ENCODE results near the gene KCNIP2.

Gene KCNIP2

DNA sequence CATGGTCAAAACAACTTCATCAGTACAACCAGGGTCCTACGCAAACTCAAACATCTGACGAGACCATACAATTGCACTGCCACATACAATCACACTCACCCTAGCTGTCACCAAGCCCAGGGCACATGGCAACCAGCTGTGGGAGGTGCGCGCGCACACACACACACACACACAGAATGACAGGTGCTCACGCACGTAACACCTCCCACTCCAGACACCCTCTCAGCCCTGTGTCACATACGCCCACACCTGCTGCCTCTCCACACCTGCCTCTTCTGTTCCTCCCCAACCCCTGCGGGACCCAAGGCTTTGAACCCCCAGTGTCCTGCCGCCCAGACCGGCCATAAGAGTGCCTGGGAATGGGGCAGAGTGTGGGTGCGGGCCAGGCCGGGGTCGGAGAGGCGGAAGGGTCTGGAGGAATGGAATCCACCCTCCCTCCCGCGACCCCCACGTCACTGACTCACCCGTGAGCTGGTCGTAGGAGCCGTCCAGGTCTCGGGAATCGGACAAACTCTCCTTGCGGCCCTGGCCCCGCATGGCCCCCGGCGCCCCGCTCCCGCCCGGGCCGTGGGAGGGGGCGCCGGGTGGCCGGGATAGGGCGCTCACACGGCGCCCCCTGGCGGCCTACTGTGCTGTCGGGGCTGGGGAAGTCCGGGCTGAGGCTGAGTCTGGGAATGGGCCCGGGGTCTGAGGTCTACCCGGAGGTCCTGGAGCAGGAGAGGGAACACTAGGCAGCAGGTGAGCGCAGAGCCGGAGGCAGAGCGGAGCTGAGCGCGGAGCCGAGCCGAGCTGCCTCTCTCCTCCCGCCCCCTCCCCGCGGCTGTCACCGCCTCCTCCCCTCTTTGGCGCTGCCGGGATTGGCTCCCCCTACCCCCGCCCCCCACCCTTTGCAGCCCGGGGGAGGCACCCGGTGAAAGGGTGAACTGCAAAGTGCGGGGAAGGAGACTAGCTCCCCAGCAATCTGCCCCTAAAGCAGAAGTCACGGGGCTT lies at the start of gene KCNIP2:
Gene KCNIP2 (minus strand): TSS at position 769 of the 990 bp plus-strand sequence. CDS start 232 bp downstream, at position 537.
- DNase-seq (ENCODE audit: low spot score) = no peak

DNA sequence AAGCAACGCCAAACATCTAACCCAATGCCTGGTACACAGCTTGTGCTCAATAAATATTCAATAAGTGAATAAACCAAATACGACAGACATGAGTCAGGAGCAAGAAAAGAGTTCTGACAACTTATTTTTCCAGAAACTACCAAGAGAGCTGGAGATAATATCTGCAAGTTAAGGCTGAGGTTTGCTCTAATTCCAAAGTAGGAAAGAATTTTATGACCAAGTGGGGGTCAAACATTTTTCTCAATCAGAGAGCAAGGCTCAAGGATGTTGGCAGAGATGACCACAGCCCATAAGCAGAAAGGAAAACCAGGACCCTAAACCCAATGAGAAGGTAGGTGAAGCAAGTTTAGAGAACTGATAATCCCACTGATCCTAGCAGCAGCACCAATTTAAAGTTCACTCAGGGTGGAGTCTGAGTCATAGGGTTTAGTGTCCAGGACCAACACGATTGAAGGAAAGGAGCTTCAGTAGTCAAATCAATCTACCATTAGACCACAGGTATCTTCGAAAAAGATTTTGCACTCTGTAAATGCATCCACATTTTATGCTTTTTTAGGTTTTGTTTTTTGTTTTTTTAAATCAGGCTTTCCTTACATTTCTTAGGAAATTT lies 49.3 kb upstream of the KCNIP2 start:
- no peak for DNase-seq (ENCODE audit: low spot score)

DNA sequence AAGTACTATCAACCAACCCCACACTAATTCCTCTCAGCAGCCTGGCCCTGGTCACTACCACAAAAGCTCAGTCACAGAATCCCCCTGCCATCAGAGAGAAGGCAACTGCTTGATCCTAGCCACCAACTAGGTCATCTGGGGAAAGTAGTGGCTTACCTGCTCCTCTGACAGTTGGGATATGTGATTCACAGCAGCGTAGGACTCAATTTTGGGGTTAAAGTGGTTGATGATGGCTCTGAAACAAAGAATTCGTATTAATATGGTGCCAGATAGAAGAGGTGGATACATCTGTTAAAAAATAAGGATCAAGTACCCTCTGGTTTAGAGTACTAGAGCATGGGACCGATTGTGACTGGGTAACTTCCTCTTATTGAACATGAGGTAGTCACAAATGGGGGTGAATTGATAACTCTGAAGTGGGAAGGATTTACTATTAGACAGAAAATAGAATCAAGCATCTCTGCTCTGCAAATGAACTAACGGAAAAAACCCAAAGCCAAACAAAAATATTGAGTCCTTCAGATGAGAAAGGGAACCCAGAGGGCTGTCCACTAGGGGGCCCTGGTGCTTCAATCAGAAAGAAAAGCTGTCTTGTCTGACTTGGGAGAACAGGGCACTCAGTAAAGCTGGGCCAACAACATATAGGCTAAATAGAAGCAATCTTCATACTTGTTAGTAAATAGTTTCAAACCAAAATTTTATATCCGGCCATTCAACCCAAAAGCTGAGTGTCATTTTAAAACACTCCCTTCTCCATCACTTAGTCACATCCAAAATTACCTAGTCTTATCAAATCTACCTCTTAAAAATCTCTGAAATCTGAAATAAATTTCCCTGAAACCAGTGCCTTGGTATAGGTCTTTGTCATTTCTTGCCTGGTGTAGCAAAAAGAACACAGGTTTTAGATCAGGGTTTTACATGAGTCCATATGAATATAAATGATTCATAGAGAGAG lies 45.9 kb upstream of the KCNIP2 start:
- peak; percentile 68 for DNase-seq (ENCODE audit: low spot score)

DNA sequence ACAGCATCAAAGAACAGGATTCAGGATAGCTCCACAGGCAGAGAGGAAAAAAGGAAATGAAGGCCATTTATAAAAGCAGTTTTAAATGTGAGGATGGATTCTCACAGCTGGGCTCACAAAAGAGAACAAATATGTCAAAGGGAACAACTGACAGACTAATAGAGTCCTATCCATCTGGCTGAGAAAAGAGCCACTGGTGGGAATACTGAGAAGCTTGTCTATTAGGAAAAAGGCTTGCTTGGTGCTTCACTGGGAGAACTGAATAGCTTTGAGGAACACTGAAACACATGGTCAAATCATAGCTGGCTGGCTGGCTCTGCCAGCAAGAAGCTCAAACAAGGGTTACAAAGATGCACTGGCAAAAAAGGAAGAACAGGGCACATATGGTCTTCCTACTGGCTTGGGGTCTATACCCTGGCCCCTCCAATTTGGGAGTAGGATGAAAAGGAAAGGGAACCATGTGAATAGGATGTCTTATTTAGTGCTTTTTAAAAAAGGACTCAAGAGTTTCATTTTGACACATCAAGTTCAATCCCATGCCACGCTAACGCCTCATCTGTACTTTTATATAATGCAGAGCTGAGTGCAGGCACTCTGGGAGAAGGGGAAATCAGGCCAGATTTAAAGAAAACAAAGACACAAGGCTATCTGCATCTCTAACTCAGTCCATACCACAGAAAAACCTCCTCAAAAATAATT lies 44.8 kb upstream of the KCNIP2 start:
- no peak for DNase-seq (ENCODE audit: low spot score)

DNA sequence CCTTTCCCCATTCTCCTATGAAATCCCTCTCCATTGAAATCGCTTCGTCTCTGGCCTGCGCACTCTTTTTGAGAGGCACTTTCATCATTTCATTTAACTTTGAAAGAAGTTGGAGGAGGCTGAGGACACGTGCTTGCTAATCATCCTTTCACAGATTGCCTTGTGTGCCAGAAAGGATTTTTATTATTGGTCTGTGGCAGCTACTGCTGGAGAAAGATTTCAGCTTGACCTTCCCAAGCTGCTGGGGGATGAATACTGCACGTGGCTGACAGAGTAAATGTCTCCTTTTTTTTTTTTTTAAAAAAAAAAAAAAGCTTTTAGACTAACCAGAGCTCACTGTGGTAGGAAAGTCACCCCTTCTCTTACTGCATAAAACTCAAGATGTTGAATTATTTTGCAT lies 44.2 kb upstream of the KCNIP2 start:
- DNase-seq (ENCODE audit: low spot score) = no peak

DNA sequence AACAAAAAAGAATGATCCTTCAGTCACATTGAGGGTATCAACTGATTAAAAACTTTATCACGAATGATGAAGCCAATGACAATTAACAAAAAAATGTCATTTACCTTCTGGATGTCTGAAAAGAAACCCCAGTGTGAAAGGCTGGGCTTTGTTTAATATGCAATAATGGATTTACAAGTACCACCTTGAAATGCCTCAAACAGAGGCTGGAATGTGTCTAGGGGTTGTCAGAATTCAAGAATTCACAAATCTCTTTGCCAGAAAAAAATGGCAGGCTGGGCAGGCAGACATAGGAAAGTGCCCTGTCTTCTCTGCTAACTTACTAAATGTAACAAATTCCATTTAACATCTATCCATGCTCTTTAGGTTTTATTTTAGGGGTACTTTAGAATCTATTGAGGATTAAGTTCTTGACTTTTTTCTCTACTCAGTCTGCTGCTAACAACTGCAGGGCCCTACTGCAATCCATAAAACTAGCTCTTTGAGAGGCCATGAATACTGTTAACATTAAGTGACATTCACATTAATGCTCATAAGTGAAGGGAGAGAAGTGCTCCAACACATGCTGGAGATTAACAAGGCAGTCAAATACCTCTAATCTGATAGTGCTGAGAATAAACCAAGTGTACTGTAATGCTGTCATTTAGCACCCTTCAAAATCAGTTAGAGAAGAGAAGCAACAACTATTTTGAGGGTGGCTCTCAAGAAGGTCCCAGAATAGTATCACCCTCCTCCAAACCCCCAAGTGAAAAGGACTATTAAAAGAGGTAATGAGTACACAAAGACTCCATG lies 43.1 kb upstream of the KCNIP2 start:
- no peak for DNase-seq (ENCODE audit: low spot score)

DNA sequence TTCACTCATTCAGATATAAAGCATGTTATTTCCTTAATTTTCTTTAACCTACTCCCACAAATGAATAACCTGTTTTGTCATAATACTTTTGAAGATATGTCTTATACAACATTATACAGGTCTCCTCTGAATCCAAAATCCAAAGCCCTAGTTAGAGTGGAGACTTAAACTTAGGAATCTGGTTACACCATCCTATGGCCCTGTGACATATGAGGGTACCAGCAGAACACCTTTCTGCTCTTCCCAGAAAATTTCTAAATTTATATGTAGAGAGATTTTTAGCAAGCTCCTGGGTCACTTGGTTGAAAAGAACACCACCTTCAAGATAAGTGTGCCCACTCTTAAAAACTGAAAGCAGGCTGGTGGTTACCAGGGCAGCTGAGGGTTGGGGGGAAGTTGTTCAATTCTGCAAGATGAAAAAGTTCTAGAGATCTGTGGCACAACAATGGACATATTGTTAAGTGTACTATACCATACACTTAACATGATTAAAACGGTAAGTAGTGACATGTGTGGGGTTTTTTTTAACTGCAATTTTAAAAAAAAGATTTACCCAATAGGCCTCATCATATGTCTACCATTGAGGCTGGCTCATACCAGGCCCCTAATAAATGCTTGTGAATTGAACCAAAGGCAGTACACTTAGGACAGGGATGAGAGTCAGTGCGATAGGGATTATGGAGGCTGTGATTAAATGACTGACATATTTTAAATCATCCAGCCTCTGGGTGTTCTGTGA lies 37.6 kb upstream of the KCNIP2 start:
- DNase-seq (ENCODE audit: low spot score) = no peak

DNA sequence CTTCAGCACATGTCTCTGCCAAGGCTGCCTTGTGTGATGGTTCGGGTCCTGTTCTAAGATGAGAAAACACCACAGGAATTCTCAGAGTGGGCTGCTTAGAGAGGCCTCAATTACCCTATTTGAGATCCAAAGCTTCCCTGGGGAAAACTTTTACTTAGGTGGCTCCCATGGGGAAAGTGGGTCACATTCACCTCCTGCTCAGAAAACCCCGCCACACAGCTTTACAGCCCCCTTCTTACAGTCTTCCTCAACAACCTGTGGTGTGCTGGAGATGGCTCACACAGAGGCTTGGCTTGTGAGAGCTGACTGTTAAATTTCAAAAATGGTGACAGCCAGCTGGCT lies 36.6 kb upstream of the KCNIP2 start:
- no peak for DNase-seq (ENCODE audit: low spot score)

DNA sequence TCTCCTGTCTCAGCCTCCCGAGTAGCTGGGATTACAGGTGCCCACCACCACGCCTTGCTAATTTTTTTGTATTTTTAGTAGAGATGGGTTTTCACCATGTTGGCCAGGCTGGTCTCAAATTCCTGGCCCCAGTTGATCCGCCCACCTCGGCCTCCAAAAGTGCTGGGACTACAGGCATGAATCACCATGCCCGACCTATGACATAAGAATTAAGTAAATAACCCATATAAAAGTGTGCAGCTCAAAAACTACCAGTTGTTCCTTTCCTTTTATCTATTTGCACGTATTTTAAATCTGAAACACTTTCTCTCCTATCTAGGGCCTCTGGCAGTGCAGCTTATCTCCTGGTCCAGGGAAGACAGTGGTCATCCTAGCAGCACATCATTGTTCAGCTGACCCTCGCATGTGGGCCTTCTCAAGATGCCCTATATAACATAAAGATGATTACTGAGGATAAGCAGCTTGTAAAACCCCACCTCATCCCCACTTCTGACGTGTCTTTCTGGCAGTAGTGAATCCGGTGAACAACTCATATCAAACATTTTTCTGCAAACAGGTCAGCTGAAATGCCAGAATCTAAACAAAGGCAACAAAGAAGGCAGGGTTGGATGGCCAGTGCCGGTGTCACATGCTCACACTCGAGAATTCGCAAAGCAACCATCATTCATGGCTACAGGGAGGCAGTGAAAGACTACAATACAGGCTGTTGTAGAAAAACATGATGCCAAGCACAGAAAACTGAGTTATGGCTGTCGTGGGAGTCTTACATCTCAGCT lies 36.0 kb upstream of the KCNIP2 start:
- no peak for DNase-seq (ENCODE audit: low spot score)

DNA sequence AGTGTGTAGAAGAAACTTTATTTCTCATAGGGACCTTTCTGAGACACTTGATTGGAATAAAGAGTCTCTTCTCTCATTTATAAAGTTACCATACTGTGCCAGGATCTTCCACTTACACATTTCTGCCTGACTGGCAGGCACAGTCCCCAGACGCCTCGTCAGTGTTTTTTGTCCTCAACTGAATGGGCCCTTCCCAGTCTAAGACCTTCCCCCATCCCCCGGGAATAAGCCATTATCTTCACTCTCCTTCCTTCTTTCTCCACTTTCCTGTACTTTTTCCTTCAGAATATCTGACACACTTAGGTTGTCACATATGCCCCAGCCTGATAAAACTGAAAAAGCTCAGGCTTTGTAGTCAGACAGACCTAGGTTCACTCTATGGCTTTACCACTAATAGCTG lies 35.3 kb upstream of the KCNIP2 start:
- no peak for DNase-seq (ENCODE audit: low spot score)

DNA sequence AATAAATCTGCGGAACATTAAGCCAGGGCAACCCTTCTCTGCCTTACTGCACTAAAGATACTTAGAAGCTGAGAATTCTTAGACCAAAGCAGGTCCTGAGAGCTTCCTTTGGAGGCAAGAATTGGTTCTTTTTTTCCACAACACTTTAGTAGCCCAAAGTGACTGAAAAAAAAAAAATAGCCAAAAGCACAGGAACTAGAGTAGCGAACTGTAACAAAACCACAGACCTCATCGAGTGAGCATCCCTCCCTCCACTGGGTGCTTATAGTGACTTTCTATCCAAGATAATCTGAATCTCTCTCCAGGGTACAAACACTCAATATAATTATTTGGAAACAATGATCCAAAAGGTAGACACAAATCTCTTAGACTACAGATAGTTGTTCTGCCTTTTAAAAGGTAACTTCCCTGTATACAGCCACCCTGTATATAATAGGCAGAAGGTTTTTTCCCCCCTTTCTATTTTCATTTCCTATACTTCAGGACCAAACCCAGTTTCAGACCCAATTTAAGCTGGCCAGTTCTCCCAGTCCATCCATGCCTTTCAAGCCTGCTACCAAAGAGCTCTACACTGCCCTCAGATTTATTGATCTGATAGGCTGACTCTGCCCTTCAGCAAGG lies 31.6 kb upstream of the KCNIP2 start:
- DNase-seq (ENCODE audit: low spot score) = no peak

DNA sequence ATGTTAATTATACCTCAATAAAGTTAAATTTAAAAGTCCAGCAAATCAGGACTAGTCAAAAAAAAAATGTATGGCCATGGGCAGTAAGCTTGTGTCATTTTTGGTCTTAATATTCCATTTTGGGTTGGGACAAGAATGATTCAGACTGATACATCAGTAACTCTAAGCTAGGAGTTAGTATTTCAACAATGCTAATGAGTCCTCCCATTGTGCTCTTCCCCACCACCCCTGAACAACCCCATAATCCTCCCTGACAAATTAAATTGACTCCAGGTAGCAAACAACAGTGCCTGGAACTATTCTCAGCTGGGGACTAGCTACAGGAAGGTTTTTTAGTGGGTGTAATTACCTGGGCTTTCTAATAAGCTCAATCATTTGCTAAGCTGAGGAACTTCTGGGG lies 30.7 kb upstream of the KCNIP2 start:
- DNase-seq (ENCODE audit: low spot score) = no peak

DNA sequence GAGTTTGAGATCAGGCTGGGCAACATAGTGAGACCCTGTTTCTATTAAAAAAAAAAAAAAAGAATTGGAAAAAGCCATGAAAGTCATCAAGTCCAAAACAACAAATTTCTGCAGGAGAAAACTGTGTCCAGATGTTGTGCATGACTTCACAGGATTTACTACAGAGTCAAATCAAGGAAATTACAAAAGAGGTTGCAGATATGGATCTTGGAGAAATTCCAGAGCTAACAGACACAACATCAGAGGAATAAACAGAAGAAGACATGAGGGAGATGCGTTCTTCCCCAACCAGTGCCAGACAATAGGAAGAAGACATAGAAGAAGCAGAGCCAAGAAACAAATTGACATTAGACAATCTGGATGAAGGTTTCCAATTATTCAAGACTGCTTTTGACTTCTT lies 24.3 kb upstream of the KCNIP2 start:
- no peak for DNase-seq (ENCODE audit: low spot score)

DNA sequence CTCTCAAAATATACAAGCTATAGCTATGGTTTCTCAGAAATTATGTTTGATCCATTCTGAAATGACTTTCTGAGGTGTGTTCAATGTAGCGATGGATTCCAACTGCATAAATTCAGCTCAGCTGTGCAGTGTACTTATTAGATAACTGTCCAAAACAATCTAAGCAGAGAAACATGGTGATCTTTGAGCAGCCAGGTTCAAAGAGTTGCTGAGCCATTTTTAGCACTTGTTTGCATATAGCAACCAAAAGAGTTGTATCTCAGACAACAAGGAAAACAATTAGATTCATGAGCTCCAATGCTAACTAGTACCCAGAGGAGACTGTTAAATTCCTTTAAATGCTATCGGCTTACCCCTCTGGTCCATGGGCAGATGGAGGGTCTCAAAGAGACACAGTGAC lies 15.9 kb upstream of the KCNIP2 start:
- DNase-seq (ENCODE audit: low spot score) = no peak

DNA sequence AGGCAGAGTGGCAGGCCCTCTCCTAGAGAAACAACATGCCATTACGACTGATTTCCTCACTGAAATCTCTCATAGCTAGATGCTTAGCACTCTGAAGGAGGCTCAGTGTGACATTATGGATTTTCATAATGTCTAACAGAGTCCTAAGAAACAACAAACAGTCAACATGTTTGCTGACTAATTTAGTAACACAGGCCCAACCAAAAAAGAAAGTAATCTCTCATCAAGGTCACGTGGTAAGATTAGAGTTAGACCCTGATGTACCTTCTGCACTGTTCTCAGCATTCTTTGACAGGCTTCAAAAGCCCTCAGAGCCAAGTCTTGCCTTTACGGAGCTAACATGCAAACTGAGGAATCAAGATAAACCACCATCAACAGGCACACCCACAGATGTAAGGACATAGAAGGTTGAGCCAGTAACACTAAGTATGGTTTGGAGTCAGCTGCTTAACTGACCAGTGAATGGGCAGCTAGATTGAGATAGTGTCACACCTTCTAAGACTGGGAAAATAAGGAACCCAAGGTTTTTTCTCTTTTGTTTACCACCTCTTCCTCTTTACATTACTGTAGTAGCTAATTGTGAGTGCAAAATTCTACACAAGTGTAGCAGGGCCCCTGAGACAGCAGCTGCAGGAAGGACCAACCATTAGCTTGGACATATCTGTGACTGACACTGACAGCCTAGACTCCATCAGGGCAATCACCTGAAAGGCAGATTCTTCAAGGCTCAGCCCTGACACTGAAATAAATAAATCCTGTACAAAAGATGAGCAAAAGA lies 15.3 kb upstream of the KCNIP2 start:
- DNase-seq (ENCODE audit: low spot score) = no peak

DNA sequence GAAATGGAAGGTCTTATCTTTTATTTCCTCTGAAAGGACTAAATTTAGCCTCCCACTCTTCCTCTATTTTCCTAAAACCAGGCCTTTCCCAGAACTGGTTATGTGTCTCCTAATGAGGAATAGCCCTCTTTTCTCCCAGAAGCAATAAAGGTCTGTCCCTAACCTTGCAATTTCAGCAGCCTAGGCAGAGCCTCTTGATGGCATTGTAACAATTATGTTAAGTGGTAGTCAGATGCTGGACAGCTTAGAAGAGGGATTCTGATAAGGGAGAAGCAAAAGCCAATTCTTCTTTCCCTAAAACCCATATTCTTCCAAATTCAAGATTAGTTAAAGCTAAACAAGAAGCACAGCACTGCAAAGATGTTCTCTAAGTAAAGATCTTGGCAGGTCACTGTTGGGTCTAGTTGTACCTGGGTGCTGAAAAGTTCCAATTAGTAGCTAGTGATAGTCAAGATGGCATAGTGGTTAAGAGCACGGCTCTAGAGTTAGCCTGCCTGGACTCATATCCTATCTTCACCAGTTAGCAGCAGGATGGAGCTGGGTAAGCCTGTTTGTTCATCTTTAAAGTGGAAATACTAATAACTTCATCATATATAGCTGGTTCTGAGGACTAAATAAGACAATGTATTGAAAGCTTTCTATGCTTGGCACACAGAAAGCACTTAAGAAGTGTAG lies 14.3 kb upstream of the KCNIP2 start:
- DNase-seq (ENCODE audit: low spot score) = no peak

DNA sequence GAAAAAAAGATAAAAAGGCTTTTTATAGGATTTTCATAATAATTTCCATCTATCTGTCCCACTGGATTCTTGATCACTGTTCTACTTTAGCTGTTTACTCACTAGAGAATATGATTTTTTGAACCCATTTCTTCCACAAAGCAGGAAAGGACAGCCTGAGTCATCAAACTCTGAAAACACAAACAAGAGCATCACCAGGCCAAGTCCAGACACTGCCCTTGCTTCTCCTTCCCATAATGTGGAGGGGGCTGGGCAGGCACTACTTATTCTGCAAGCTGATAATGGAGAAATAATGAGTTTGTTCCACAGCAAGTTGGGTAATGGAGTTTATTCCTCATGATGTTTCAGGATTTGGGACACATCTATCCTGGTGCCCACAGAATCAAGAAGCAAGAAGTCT lies 13.0 kb upstream of the KCNIP2 start:
- no peak for DNase-seq (ENCODE audit: low spot score)
